Inflammatory macrophage treated with lipopolysaccharide for 1 hour (primary cell): ENCODE results near the gene CRYBG2.

Experiments used
- DNase-seq, 2 donors: peaks; one replicate each; pipeline ENCODE4 v3.0.0-alpha.2; 2020 to 2022

Gene CRYBG2

DNA sequence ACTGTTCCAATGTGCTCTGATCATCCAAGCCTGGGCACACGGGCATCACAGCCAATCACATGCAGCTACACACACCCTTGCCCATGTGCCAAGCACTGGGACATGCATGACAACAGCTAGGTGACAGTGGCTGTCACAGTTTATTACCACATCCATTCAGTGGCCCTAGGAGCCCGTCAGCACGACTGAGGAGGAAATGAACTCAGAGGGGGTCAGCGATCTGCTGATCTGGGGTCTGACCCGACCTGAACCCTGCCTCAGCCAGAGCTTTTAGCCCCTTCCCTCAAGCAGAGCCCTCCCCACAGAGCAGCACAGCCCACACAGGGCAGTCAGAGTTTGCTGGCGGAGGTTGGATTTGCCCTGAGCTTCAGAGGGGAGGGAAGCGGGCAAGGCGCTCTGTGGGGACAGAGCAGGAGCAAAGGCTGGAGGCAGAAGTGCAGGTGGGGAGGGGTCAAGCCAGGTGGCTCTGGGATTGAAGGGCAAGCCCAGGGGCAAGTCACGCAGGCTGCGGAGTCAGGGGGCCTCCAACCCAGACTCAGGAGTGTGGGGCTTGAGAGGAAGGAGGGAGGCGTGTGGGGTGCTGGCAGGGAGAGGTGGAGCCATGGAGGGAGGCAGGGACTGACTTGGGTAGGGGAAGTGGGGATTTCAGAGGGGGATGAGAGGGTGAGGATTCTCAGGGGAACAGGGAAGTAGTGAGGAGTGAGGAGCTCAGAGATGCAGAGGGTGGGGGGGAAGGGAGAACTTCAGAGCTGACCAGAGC lies 63.6 kb downstream of the CRYBG2 start:
- DNase-seq: peak; percentile 59 to 79

DNA sequence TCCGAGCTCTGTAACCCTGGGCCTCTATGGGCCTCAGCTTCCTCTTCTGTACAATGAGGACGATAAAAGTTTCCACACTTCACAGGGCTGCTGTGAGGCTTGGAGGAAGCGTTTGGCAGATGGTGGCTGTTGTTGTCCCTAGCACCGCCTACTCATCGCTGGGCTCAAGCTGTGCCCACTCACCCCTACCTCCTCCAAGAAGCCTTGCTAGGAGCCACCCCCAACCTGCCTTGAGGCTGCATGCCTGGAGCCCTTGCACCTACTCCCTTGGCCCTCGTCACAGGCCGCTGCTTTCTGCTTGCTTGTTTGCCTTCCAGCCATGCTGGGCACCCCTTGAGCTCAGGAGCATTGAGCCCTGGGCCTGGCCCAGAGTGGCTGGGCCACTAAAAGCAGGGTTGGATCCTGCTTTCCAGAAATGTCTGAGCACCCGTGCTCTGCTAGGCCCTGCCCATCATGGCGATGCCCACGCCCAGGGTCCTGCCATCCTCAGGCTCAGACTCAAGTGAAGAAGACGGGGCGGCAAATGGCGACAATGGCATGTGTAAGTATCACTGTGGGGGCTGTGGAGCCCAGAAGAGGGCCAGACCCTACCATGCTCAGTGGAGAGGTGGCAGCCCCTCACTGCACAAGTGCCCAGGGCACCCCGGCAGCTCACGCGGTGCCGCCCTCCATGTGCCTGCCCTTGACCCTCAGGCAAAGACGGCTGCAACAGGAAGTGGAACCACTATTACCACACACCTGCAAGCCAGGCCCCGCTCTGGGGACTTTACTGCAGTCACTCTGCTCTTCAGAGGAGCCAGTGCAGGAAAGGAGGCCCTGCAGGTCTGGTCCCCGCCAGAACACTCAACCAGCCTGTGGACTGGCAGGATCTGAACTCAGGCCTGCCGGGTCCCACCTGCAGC lies 64.5 kb downstream of the CRYBG2 start:
- peak; percentile 78 to 88 for DNase-seq

DNA sequence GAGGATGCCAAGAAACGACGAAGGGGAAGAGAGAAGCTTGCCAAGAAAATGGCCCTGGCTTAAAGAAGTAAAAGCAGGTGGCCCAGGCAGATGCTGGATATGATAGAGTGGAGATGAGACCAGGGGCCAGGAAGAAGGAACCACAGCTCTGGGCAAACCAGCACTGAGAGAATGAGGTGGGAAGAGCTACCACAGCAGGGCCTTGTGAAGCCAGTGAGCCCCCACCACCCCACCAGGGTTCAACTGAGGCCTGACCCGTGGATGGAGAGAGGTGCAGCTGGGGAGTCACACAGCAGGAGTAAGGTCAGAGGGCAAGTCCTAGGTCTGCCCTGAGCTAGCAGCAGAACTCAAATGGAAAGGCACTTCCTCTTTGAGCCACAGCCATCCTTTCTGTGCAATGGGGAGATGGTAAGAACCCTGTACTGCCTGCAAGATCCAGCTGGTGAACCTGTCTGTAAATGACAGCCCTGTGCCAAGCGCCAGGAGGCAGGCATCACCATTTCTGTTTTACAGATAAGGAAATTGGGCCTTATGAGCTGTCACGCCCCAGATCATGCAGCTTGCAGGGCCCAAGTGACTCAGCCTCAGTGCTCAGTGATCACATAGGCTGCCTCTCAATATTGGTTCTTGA lies 65.5 kb downstream of the CRYBG2 start:
- peak; percentile 45 to 67 for DNase-seq

DNA sequence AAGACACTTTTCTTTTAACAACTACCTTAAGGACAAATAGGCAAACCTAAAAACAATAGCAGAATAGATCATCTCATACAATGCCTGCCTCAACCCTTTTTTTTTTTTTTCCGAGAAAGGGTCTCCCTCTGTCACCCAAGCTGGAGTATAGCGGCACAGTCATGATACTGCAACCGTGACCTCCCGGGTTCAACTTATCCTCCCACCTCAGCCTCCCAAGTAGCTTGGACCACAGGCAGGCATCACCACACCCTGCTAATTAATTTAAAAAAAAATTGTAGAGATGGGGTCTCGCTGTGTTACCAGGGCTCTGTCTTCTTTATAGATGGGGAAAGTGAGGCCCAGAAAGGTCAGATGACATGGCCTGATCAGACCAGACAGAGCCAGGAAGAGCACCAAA lies 66.1 kb downstream of the CRYBG2 start:
- DNase-seq: no peak

DNA sequence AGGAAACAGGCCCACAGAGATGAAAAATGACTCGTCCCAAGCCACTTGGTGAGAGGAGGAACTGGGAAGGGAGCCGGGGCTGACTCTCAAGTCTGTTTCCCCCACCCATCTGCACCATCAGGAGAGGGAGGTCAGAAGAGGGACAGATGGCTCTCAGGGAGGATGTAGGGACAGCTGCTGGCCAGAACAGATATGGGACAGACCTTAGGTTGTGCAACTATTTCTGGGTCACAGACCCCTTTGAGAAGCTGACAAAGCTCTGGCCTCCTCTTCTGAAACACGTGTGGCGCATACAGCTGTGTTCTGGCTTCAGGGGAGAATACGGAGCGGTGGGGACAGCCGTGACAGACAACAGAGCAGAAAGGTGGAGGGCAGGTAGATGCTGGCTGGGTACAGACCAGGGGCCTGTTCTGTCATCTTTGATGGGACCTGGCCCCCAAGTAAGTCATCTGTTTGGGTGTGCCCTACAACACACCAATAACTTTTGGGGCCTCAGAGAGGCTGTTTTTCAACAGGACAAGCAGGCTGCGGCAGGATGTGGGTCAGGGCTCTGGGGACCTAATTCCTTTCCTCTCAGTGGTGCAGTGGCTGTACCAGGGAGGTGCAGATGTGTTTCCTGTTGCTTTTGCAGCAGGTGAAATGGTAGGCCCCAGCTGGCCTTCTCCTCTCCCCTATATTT lies 66.8 kb downstream of the CRYBG2 start:
- DNase-seq: peak in 1 of 2 donors; percentile 47

DNA sequence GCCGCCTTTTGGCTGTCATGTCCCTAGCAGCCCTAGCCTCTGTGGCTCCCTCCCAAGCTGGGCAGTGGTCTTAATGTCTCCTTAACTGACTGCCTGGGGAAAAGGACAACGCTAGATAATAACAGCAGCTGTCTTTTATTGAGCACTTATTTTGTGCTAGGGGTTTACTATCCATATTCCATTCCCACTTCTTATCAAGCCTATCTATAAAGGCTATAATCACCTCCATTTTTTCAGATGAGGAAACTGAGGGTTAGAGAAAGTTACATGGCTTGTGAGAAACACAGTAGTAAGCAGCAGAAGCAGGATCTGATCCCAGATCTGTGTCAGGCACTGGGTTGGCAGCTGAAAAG lies 67.9 kb downstream of the CRYBG2 start:
- no peak for DNase-seq

DNA sequence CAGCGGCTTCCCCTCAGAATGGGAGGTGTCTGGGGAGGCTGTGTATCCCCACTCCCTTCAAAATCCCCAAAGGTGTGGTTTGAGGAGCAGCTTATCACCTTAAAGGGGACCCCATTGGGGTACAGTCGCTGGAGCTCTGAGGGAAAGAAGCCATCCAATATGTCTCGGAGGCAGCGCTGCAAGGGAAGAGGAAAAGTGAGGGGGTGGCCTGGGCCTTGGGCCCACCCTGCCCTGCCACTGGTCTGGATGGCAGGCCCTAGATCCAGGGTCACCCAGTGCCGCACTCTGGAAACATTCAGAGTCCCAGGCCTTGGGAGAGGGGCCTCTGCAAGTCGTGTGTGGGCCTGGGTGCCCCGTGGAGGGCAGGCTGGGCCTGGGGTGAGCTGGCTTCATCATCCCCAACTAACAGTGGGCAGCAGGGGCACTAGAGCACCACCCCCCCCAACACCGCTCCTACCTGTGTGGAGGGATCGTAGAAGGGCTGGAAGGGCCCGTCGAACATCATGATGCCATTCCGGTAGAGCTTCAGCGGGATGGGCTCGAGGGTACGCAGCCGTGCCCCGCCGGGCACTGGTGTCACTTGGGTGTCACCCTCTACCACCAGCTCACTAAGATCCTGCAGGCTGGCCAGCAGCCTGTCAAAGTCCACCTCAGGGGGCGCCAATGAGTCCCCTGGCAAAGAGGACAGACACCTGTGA lies 68.4 kb downstream of the CRYBG2 start:
- DNase-seq: no peak

DNA sequence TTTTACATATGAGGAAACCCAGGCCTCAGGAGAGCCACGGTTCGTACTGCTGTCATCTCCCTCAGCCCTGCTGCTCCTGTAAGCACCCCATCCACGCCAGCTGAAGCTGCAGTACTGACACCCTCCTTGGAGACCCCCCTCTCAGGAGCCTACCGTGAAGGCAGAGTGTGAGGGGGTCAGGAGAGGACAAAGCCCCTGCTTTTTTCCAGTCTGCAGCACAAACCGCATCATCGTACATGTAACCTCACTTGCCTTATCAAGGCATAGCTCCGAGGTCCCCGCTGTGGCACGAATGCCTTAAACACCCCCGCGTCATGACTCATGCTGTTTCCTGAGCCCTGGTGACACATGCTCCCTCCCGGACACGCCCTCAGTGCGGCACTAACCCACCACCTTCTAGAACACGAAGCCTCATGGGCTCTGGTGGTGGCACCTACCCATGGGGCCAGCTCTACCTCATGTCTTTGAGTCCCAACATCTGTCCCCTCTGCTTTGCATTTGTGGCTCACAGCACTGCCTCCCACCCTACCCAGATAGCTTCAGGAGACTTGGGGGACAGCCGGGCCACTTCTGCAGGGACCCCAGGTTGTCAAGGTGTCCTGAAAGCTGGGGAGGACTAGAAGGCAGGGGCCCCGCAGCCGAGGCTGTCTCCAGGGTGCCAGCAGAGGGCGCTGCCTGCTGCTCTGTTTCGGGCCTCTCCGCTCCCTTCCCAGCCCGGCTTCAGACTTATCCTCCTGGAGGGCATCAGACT lies 69.2 kb downstream of the CRYBG2 start:
- DNase-seq: peak; percentile 89 to 94

DNA sequence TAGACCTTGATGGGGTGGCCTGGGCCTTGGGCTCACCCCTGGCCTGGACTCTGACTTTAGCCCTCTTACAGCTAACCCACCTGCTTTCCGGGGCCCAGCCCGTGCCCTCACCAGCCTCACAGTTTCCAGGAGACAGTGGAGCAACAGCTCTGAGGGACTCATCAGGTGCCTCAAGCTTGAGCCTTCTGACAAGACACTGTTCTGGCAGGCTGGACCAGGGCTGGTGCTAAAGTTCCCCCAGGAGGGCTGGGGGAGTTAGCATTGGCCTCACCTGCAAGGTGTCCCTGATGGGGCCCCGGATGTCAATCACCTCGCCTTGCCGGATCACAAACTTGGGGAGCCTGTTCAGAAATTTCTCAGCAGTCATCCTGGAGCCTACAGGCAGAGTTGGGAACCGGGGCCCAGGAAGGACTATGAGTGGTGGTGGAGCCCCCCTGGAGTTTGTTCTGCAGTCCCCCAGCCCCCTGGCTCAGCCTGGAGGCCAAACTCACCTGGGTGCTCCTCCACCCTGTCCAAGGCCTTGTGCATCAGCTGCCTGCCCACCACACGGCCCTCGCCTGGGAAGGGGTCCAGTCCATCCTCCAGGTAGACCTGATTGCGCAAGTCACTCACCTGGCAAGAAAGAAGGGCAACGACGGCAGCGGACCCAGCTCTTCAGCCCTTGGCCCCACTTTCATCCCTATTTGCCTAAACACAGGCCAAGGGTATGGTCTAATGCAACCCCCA lies 69.9 kb downstream of the CRYBG2 start:
- DNase-seq: no peak

DNA sequence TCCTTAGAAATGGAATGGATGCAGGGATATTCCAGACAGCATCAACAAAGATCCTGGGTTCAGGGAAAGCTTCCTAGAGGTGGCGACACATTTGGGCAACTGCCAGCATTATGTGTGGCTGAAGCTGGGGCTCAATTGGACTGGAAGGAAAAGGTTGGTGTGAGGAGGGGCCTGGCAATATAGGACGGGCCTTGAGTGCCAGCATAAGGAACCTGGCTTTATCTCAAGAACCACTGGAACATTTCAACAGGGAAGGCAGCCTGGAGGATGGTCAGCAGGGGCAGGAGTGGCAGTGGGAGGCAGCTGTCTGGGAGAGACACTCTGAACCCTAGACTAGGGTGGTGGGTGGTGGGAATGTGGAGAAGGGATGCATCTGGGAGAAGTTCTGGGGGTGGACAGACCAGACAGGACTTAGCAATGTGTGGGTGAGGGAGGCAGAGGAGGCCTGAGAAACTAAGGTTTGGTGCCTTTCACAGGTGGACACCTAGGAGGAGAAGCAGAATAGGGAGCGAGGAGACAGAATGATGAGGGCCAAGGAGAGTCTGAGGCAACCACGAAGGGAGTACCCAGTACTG lies 70.6 kb downstream of the CRYBG2 start:
- no peak for DNase-seq

DNA sequence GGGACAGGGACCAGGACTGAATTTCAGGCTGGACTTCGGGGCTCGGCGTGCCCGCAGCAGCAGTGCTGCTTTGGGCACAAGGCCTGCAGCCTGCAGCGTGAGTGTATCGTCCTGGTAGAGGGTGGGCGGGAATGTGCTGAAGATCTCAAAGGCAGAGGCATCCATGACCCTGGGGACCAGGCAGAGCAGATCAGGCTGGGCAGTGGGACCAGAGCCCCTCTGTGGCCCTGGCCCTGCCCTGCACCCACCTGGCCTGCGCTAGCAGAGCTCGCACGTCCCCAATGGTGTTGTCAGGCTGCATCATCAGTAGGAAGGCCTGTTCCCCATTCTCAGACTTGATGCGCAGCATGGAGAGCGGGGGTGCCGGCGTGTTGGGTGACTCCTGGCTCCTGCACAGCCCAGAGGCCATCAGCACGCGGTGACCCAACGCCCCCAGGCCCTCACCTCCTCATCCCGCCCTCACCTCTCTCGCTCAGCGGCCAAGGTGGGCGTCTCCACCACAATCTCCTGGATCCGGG lies 71.5 kb downstream of the CRYBG2 start:
- DNase-seq: no peak

DNA sequence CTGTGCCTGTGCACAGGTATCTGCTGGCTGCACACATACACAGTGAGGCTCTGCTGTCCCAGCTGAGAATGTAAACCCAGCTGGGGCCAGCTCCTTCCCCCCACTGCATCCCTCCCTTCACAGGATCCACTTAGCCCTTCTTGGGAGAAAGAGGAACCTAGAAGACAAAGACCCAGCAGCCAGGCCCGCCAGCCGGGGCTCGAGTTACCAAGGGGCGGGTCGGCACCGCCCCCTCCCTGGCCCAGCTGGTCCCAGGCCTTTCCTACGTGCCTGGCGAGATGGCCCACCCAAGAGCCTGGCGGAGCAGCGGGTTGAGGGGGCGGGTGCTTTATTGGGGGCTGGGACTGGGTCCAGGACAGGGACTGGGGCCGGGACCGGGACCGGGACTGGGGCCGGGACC lies 72.0 kb downstream of the CRYBG2 start:
- DNase-seq: peak in 1 of 2 donors; percentile 19

DNA sequence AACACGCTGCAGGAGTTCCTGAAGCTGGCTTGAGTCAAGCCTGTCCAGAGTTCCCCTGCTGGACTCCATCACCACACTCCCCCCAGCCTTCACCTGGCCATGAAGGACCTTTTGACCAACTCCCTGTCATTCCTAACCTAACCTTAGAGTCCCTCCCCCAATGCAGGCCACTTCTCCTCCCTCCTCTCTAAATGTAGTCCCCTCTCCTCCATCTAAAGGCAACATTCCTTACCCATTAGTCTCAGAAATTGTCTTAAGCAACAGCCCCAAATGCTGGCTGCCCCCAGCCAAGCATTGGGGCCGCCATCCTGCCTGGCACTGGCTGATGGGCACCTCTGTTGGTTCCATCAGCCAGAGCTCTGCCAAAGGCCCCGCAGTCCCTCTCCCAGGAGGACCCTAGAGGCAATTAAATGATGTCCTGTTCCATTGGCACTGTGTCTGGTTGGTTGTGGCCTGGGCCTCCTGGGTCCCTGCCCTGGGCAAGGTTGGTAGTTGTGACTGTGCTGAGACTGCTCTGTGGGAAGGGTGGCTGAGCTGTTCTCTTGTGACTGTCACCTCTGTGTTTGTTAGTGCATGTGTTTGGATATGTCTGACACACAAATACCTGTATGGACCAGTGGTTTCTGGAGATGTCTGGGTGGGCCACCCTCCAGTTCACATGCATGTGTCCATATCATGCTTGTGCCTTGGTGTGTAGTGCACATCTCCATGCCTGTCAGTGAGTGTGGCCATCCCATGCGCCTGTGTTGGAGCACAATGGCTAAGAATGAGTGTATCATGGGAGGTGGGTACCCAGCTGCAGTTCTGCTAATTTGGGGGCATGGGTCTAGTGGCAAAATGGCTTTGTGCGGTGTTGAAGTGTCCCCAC lies 72.6 kb downstream of the CRYBG2 start:
- no peak for DNase-seq

DNA sequence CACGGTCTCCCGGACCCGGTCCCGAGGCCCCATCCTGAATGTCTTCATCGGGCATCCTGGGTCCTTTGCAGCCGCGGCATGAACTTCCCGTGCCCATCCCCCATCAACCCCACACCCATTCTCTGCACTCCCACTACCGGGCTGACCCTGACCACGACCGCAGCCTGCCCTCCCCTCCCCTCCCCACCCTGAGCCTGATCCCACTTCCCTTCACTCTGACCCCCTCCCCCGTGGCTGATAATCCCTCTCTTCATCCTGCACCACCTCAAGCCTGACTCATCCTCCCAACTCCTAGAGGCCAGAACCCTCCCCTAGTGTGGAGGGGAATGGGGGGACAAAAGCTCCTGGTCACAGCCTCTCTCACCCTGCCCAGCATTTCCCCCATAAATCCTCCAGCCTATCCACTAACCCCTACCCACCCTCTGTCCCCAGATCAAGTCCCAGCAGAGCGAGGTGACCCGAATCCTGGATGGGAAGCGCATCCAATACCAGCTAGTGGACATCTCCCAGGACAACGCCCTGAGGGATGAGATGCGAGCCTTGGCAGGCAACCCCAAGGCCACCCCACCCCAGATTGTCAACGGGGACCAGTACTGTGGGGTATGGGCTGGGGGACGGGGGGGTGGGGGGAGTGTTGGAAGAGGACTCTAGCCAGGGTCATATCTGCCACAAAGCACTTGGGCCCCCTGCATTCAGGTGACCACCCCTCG lies 73.4 kb downstream of the CRYBG2 start:
- DNase-seq: no peak

DNA sequence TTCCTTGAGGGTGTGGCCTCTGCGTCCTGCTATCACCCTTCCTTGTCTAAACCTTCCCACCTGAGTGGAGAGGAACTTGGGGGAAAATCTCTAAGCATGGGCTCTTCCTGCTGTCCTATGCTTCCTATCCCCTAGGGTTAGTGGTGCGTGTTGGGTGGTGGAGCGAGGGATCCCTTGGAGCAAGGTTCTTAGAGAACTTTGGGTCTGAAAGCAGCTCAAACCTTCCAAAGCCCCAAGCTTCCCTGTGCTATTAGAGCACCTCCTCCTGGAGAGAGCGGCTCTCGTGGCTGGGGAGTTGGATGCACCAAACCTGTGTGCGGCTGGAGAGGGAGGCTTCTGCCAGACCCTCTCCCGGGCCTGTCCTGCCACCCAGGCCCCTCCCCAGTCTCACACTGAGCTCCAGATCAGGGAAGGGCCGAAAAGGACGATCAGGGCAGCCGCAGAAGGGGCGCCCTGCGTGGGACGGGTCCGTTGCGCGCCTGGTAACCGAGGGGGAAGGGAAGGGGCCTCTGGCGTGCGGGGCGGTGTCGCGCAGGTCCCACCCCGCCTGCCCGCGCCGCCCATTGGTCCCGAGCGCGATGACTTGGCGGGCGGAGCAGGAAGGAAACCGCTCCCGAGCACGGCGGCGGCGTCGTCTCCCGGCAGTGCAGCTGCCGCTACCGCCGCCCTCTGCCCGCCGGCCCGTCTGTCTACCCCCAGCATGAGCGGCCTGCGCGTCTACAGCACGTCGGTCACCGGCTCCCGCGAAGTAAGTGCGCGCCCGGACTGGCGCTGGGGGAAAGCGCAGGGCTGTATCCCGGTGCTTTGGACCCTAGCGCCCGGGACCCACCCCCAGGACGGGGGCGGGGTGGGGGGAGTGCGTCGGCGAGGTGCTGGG lies 74.2 kb downstream of the CRYBG2 start, which contains the start of gene SH3BGRL3:
Gene SH3BGRL3 (plus strand): TSS at position 631 of the 877 bp plus-strand sequence. CDS start 70 bp downstream, at position 701.
- peak; percentile 80 for DNase-seq

DNA sequence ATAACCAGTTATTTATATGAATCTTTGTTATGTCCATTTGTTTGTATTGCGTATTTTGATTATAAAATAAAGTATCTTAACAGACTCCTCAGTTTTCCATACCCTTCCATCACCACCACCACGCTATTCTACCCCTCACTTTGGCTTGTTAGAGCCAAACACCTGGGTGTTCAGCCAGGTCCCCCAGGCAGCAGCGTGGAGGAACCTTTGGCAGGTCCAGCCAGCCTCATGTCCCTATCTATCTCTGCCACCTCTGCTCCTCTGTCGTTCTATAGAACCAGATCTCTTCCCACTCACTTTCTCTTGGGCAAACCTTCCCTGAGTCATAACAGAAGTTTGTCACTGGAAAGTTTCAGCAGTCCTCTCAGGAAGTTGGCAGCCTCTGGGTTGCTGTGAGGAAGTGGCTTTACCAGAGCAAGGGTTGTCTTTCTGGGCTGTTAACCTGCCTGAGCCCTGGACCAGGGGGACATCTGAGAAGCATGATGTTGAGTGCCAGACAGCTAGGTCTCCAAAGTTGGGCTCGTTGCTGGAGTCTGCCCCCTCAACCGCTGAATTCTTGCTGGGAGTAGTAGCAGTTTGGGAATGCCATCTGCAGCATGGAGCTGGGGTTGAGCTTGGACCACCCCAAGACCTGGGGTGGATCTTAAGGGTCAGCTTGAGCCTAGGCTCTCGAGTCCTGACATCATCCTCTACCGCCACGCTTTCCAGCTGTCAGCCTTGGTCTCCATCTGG lies 75.0 kb downstream of the CRYBG2 start:
- peak; percentile 96 to 98 for DNase-seq

DNA sequence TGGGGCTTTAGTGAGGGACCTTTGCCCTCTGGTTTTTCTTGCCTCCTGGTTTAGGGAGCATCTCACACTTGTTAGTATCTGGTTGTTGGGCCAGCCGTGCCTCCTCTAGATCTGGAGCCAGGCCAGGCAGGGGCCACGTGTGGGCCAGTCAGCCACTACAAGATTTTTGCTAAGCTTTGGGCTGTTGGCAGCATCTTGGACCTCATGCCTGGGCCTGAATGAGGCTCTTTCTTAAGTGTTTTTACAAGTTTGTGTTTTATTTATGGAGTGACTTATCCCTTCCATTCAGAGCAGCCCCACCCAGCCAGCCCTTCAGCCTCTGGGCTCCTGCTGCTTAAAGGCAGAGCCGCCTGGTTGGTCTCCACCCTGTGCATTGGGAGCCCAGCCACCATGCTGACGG lies 75.6 kb downstream of the CRYBG2 start:
- no peak for DNase-seq
